ENCODE measurements around the gene FAM174C. TPM values are rescaled to one million over a fixed set of nuclear protein-coding genes. Genes with fewer than 3 reads are reported as not detected.

FAM174C gene
- polyA plus RNA-seq, 5 donors = 8.9 to 32.2 (median 17.2) TPM

- no peak for DNase-seq
These were observed 9.1 kb downstream of the FAM174C start for GRCh38 chr19:1284293-1284978.

- DNase-seq = no peak
These were observed 9.8 kb downstream of the FAM174C start for GRCh38 chr19:1284979-1285736.

- DNase-seq = no peak
These were observed 10.5 kb downstream of the FAM174C start, which contains the start of gene EFNA2 for GRCh38 chr19:1285737-1286360. TSS of gene EFNA2 (plus strand) at chr19:1285873. CDS start at chr19:1286169, 296 bp downstream.

GRCh38 chr19:1286487-1287353, 11.4 kb downstream of the FAM174C start:
- no peak for DNase-seq

GRCh38 chr19:1287354-1288225, 12.3 kb downstream of the FAM174C start:
- DNase-seq = no peak

- DNase-seq = no peak
These were observed 12.9 kb downstream of the FAM174C start for GRCh38 chr19:1288226-1288612.

- no peak for DNase-seq
These were observed 13.7 kb downstream of the FAM174C start for GRCh38 chr19:1288833-1289685.

GRCh38 chr19:1289686-1290025, 14.3 kb downstream of the FAM174C start:
- no peak for DNase-seq

- DNase-seq = no peak
These were observed 14.9 kb downstream of the FAM174C start for GRCh38 chr19:1290196-1290702.

- no peak for DNase-seq
These were observed 15.6 kb downstream of the FAM174C start for GRCh38 chr19:1290703-1291651.

GRCh38 chr19:1291761-1292418, 16.6 kb downstream of the FAM174C start:
- DNase-seq = no peak

GRCh38 chr19:1292419-1293151, 17.3 kb downstream of the FAM174C start:
- DNase-seq = no peak

GRCh38 chr19:1293782-1294604, 18.7 kb downstream of the FAM174C start:
- DNase-seq = no peak

GRCh38 chr19:1294688-1295087, 19.4 kb downstream of the FAM174C start:
- no peak for DNase-seq

GRCh38 chr19:1295169-1296012, 20.1 kb downstream of the FAM174C start:
- no peak for DNase-seq

Measured in right lung (tissue), 5 donors.